OCI-LY1 (cell line): Measurements from ENCODE around the gene C16orf90.

Experiments
- H2AFZ ChIP-seq: fragments of 200-600 bp; sonication (generic), shearing (Covaris generic); 2 replicates; pipeline ENCODE4 v1.6.0; 2014; ENCODE audit warnings: antibody characterized with exemption, mild to moderate bottlenecking, low read length
- H3F3A ChIP-seq: fragments of 200-600 bp; sonication (generic), shearing (Covaris generic); 2 replicates; pipeline ENCODE4 v1.6.0; 2014; ENCODE audit warnings: mild to moderate bottlenecking, antibody characterized with exemption, low read length, moderate library complexity; ENCODE audit not compliant: insufficient read depth
- H3K27ac ChIP-seq: fragments of 200-600 bp; sonication (generic); 2 replicates; pipeline ENCODE4 v1.5.1; 2014; ENCODE audit warnings: low read length, mixed run types, mild to moderate bottlenecking, low read depth; ENCODE audit not compliant: poor library complexity, severe bottlenecking
- H3K27me3 ChIP-seq: fragments of 200-600 bp; sonication (generic); 2 replicates; pipeline ENCODE4 v1.6.0; 2014; ENCODE audit warnings: antibody characterized with exemption, mild to moderate bottlenecking, low read length, moderate library complexity; ENCODE audit not compliant: insufficient read depth
- H3K36me3 ChIP-seq: fragments of 200-600 bp; sonication (generic); 2 replicates; pipeline ENCODE4 v1.6.1; 2014; ENCODE audit warnings: mild to moderate bottlenecking, antibody characterized with exemption, low read length, moderate library complexity, mixed read lengths; ENCODE audit not compliant: insufficient read depth
- H3K4me1 ChIP-seq: fragments of 200-600 bp; sonication (generic); 2 replicates; pipeline ENCODE4 v1.5.1; 2014; ENCODE audit warnings: mild to moderate bottlenecking, low read length, moderate library complexity; ENCODE audit not compliant: insufficient read depth, severe bottlenecking
- H3K4me2 ChIP-seq: fragments of 200-600 bp; sonication (generic), shearing (Covaris generic); 2 replicates; pipeline ENCODE4 v1.6.1; 2014; ENCODE audit warnings: low read length
- H3K4me3 ChIP-seq: fragments of 200-600 bp; sonication (generic); 2 replicates; pipeline ENCODE4 v1.5.1; 2014; ENCODE audit warnings: low read length, low read depth, mild to moderate bottlenecking, mixed read lengths; ENCODE audit not compliant: poor library complexity, severe bottlenecking
- H3K79me2 ChIP-seq: fragments of 200-600 bp; shearing (Covaris generic); 2 replicates; pipeline ENCODE4 v1.6.1; 2016; ENCODE audit warnings: mixed run types, low read length, mixed read lengths; ENCODE audit not compliant: insufficient read depth
- H3K9ac ChIP-seq: fragments of 200-600 bp; sonication (generic), shearing (Covaris generic); 2 replicates; pipeline ENCODE4 v1.6.1; 2014; ENCODE audit warnings: mild to moderate bottlenecking, low read length, mixed read lengths
- H3K9me2 ChIP-seq: fragments of 200-600 bp; sonication (generic), shearing (Covaris generic); 2 replicates; pipeline ENCODE4 v1.6.1; 2014; ENCODE audit warnings: low read depth, mild to moderate bottlenecking, low read length, mixed read lengths
- H3K9me3 ChIP-seq: fragments of 200-600 bp; shearing (Covaris generic); 2 replicates; pipeline ENCODE4 v1.6.1; 2014; ENCODE audit warnings: low read length, mixed read lengths
- H4K20me1 ChIP-seq: fragments of 200-600 bp; sonication (generic), shearing (Covaris generic); 2 replicates; pipeline ENCODE4 v1.6.0; 2016; ENCODE audit warnings: mild to moderate bottlenecking, low read length; ENCODE audit not compliant: insufficient read depth
- EZH2 ChIP-seq: fragments of 200-600 bp; sonication (generic), shearing (Covaris generic); IDR thresholded peaks from 2 replicates; pipeline ENCODE4 v1.8.0; 2017; ENCODE audit warnings: borderline replicate concordance, mixed run types, mild to moderate bottlenecking, antibody characterized with exemption, low read length, moderate library complexity, mixed read lengths
- TF ChIP-seq, protein P1 (sequence below): fragments of 200-600 bp; sonication (generic), shearing (Covaris generic); IDR thresholded peaks from 2 replicates; pipeline ENCODE4 v1.5.1; 2017; ENCODE audit warnings: mild to moderate bottlenecking, antibody characterized with exemption, low read length, moderate library complexity, mixed read lengths

Gene C16orf90

DNA sequence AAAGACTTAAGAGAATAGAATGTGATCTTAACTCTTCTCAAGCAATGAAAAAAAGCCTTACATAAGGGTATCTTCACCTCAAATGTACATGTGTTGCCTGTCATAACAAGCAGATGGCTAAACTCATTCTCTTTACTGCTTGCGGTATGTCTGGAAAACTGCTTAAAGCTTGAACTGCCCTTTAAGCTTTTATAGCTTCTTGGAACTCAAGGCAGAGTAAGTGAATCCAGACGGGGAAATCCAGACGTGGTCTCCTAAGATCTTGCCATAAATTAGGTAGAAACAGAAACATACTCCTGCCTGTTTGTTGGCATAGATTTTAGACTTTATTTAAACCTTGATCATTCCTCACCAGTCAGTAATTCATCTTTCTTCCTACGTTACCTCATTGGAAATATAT lies 25.1 kb upstream of the C16orf90 start:
- no peaks in the 10 kb centered on the region for H3K79me2 ChIP-seq
- H3K9ac ChIP-seq = no peak overlapping the region
- no peak overlapping the region for H2AFZ ChIP-seq
- H4K20me1 ChIP-seq = no peaks in the 10 kb centered on the region
- no peaks in the 10 kb centered on the region for H3K9me3 ChIP-seq
- no peak overlapping the region for H3K27ac ChIP-seq
- no peaks in the 10 kb centered on the region for H3K9me2 ChIP-seq
- H3K27me3 ChIP-seq = no peaks in the 10 kb centered on the region
- no peak overlapping the region for H3K4me3 ChIP-seq
- H3K4me2 ChIP-seq = no peak overlapping the region
- TF ChIP-seq, protein P1, sequence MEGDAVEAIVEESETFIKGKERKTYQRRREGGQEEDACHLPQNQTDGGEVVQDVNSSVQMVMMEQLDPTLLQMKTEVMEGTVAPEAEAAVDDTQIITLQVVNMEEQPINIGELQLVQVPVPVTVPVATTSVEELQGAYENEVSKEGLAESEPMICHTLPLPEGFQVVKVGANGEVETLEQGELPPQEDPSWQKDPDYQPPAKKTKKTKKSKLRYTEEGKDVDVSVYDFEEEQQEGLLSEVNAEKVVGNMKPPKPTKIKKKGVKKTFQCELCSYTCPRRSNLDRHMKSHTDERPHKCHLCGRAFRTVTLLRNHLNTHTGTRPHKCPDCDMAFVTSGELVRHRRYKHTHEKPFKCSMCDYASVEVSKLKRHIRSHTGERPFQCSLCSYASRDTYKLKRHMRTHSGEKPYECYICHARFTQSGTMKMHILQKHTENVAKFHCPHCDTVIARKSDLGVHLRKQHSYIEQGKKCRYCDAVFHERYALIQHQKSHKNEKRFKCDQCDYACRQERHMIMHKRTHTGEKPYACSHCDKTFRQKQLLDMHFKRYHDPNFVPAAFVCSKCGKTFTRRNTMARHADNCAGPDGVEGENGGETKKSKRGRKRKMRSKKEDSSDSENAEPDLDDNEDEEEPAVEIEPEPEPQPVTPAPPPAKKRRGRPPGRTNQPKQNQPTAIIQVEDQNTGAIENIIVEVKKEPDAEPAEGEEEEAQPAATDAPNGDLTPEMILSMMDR = no peak
- no peak for TF ChIP-seq EZH2
- H3K4me1 ChIP-seq = no peaks in the 10 kb centered on the region
- H3K36me3 ChIP-seq = peaks cover 4% of the 10 kb centered on the region; the same call in 1 of the 2 replicates
- H3F3A ChIP-seq = no peaks in the 10 kb centered on the region

DNA sequence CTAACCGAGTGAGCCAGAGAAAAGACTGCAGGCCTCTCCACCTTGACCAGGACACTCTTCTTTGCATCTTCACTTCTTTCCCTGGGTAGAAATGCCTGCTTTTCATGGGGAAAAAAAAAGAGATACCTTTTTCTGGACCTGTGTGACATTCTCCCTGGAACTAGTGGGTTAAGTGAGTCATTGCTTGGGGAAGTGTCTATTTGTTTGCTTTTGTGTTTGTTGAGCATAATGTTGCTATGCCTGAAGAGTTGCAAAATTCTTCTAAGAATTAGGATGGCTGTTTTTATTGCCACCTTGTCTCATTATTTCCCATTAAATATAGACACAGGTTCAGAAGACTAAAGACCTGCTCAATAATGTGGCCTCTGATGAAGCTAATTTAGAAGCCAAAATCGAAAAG lies 24.3 kb upstream of the C16orf90 start:
- Histone ChIP-seq H3K27me3 (no peaks in the 10 kb centered on the region), H3K27ac (no peak overlapping the region), H3K4me2 (no peak overlapping the region), H3K9ac (no peak overlapping the region), H3K9me3 (no peaks in the 10 kb centered on the region), H3K9me2 (no peaks in the 10 kb centered on the region), H3K79me2 (no peaks in the 10 kb centered on the region), H3K36me3 (peaks cover 4% of the 10 kb centered on the region; the same call in 1 of the 2 replicates), H3F3A (no peaks in the 10 kb centered on the region), H4K20me1 (no peaks in the 10 kb centered on the region), H2AFZ (no peak overlapping the region), H3K4me1 (no peaks in the 10 kb centered on the region), H3K4me3 (no peak overlapping the region)
- TF ChIP-seq, protein P1 = no peak
- no peak for TF ChIP-seq EZH2

DNA sequence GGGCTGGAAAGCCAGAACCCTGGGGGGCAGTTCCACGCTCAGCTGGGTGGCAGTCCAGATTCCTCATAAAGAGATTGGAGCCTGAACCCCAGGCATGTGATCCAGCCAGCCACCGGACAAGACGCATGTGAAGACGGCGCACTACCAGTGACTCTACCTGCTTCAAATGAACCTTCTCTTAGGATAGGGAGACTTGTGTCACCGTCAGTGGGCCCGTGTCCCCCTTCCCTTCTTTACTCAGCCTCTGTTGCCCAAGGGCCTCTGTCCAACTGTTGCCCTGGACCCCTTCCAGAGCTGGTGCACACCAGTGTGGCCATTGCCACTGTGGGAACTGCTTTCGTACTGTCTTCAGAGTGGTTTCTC lies 23.7 kb upstream of the C16orf90 start:
- H3K9me3 ChIP-seq = no peaks in the 10 kb centered on the region
- H3K36me3 ChIP-seq = peaks cover 4% of the 10 kb centered on the region; the same call in 1 of the 2 replicates
- no peaks in the 10 kb centered on the region for H3K4me1 ChIP-seq
- H4K20me1 ChIP-seq = no peaks in the 10 kb centered on the region
- TF ChIP-seq, protein P1 = no peak
- no peak for TF ChIP-seq EZH2
- H2AFZ ChIP-seq = no peak overlapping the region
- no peak overlapping the region for H3K27ac ChIP-seq
- no peak overlapping the region for H3K4me3 ChIP-seq
- no peaks in the 10 kb centered on the region for H3F3A ChIP-seq
- H3K4me2 ChIP-seq = no peak overlapping the region
- no peaks in the 10 kb centered on the region for H3K79me2 ChIP-seq
- H3K27me3 ChIP-seq = no peaks in the 10 kb centered on the region
- H3K9ac ChIP-seq = no peak overlapping the region
- no peaks in the 10 kb centered on the region for H3K9me2 ChIP-seq
